Ovary (tissue), 9 donors: ENCODE measurements around the gene RAI14. TPM values are rescaled to one million over a fixed set of nuclear protein-coding genes. Genes with fewer than 3 reads are reported as not detected.

Experiments used
- DNase-seq, 5 donors: peaks; one replicate each; pipeline ENCODE4 v3.0.0-alpha.2; 2019 to 2020
- H3K27ac ChIP-seq, 2 donors: fragments of 200-600 bp; one replicate each; pipeline versions ENCODE4 v1.5.1 to v1.8.0; 2019 to 2022
- H3K27me3 ChIP-seq: fragments of 200-600 bp; one replicate; pipeline ENCODE4 v1.8.0; 2022
- H3K36me3 ChIP-seq: fragments of 200-600 bp; sonication (generic); one replicate; pipeline ENCODE4 v1.5.1; 2019
- H3K4me1 ChIP-seq: one replicate; pipeline ENCODE4 v1.8.1; 2013; ENCODE audit warnings: mild to moderate bottlenecking, moderate library complexity; ENCODE audit not compliant: insufficient read depth
- H3K4me3 ChIP-seq: fragments of 200-600 bp; sonication (generic); one replicate; pipeline ENCODE4 v1.5.1; 2017
- H3K9me3 ChIP-seq, 2 donors: fragments of 200-600 bp in 1 of 2; sonication (generic) in 1 of 2; one replicate each; pipeline versions ENCODE4 v1.5.1 to v1.8.1; 2013 to 2019; ENCODE audit warnings: mild to moderate bottlenecking in 1 of 2, moderate library complexity in 1 of 2
- CTCF ChIP-seq, 3 donors: fragments of 450-650 bp in 2 of 3; fragments of 200-600 bp in 1 of 3; IDR thresholded peaks; one replicate each; pipeline versions ENCODE4 v1.5.1 to v1.8.0; 2016 to 2022; ENCODE audit warnings: antibody characterized with exemption in 3 of 3, mild to moderate bottlenecking in 1 of 3
- EP300 ChIP-seq: sonication (generic); formaldehyde crosslinking; IDR thresholded peaks from one replicate; pipeline ENCODE4 v1.6.1; 2017; ENCODE audit warnings: antibody characterized with exemption
- POLR2A ChIP-seq: fragments of 450-650 bp; IDR thresholded peaks from one replicate; pipeline ENCODE4 v1.6.1; 2017; ENCODE audit warnings: antibody characterized with exemption, mild to moderate bottlenecking, moderate library complexity
- WGBS, 3 donors: extraction: QIAGEN DNeasy Blood & Tissue Kit in 1 of 3; methylation state at CpG; one replicate each; pipeline versions ENCODE4 v1.1.5 to v1.1.7; 2013 to 2017; 5-methylcytosine and 5-hydroxymethylcytosine counted together
- intact Hi-C, 4 donors: fragments of 100-400 bp; cut with DNase I; formaldehyde crosslinking; loops; one replicate each; pipeline versions ENCODE4 v1.11.0 to v1.15.1; 2022 to 2023
- polyA plus RNA-seq, 2 donors: library from polyadenylated mRNA; stranded (reverse); fragments of 200-250 nt in 1 of 2; fragments of 350-450 nt in 1 of 2; fragmentation: Illumina TruSeq in 1 of 2; extraction: RNeasy Lipid Tissue Mini Kit (QIAGEN cat#74804) in 1 of 2; gene quantifications; one replicate each; pipeline ENCODE4 v1.2.3, GENCODE V29; 2013 to 2014
- total RNA-seq, 7 donors: library from RNA; depleted of rRNA in 2 of 7; stranded (reverse); fragments of >200 nt in 2 of 7; fragmentation: NEBNext Ultra II Directional in 3 of 7; extraction: Animal tissue kit (Norgen Biotek cat#: 25700) in 3 of 7; gene quantifications; one replicate each; pipeline versions ENCODE4 v1.1.0 to v1.2.4, GENCODE V29; 2016 to 2023
- donor health status: DM: no; HTN: no; CAD: no; lungs with moderate emphysema.
- donor health status: DM: no; HTN: no; CAD: no.
- donor health status: Bipolar disorder and iron deficiency.
- donor health status: DM: yes; HTN: yes; CAD: no.
- donor health status: DM: no; HTN: no; CAD: no.
- donor health status: DM: yes; HTN: yes; CAD: no.

Gene RAI14
- total and polyA plus RNA-seq, 9 donors = 8.2 to 36.1 (median 25.9) TPM

- TF ChIP-seq EP300 = no peak
- 90 to 95% (median 94%) methylated on average over 3 of the region's 3 CpGs for WGBS, 3 donors
Observed at GRCh38 chr5:34835664-34836063, 179.5 kb downstream of the RAI14 start.

GRCh38 chr5:34838785-34839714 lies 182.9 kb downstream of the RAI14 start, which contains the start of gene TTC23L:
TSS of gene TTC23L (plus strand) at chr5:34839164. CDS start at chr5:34840672, 1,508 bp downstream.
- Histone ChIP-seq H3K4me1 (peaks cover 3% of the 10 kb centered on the region), H3K27ac (no peak within 1 kb of the TSS), H3K27me3 (no peaks in the 10 kb centered on the region), H3K36me3 (no peaks in the 10 kb centered on the region), H3K4me3 (peak within 1 kb of the TSS; percentile 75), H3K9me3 (no peaks in the 10 kb centered on the region)
- peak; percentile 88 to 92 (median 91) for DNase-seq
- 1 to 2% (median 1%) methylated on average over 70 to 73 of the region's 73 CpGs for WGBS, 3 donors
- TF ChIP-seq POLR2A (peak; percentile 26), CTCF (IDR thresholded peaks at IDR 0.05) (no peak), EP300 (no peak)
- intact Hi-C loops = loop anchor here in 2 of 4 donors (10.0 kb wide), 1 partner anchor 184 kb away; the partner anchor contains the start of gene RAI14 (in 2 of the 2)

More at GRCh38 chr5:34835664-34836063, 179.5 kb downstream of the RAI14 start:
- peaks cover 5% of the 10 kb centered on the region for H3K4me1 ChIP-seq
- H3K4me3 ChIP-seq = no peak overlapping the region
- intact Hi-C loops = loop anchor here in 2 of 4 donors (10.0 kb wide), 1 partner anchor 181 kb away; the partner anchor contains the start of gene RAI14 (in 2 of the 2)
- DNase-seq = no peak
- no peaks in the 10 kb centered on the region for H3K36me3 ChIP-seq
- no peak overlapping the region for H3K27ac ChIP-seq
- H3K9me3 ChIP-seq = no peaks in the 10 kb centered on the region
- H3K27me3 ChIP-seq = no peaks in the 10 kb centered on the region

- DNase-seq = no peak
- WGBS, 3 donors = 87 to 93% (median 89%) methylated on average over 2 of the region's 2 CpGs
- no peak for TF ChIP-seq POLR2A
- TF ChIP-seq EP300 = no peak
- no peak for TF ChIP-seq CTCF (IDR thresholded peaks at IDR 0.05)
- Histone ChIP-seq H3K4me3 (no peak overlapping the region), H3K36me3 (no peaks in the 10 kb centered on the region), H3K4me1 (peaks cover 3% of the 10 kb centered on the region), H3K9me3 (no peaks in the 10 kb centered on the region), H3K27ac (no peak overlapping the region), H3K27me3 (no peaks in the 10 kb centered on the region)
- intact Hi-C loops = no loop called here
Observed at GRCh38 chr5:34841816-34842215, 185.7 kb downstream of the RAI14 start.

GRCh38 chr5:34842554-34842953 lies 186.4 kb downstream of the RAI14 start:
- WGBS, 3 donors = 89 to 95% (median 89%) methylated on average over 7 of the region's 7 CpGs
- Histone ChIP-seq H3K9me3 (no peaks in the 10 kb centered on the region), H3K4me3 (no peak overlapping the region), H3K27ac (no peak overlapping the region), H3K4me1 (peaks cover 3% of the 10 kb centered on the region), H3K36me3 (no peaks in the 10 kb centered on the region), H3K27me3 (no peaks in the 10 kb centered on the region)
- intact Hi-C loops = no loop called here
- TF ChIP-seq CTCF (IDR thresholded peaks at IDR 0.05) = no peak
- TF ChIP-seq EP300 = no peak
- no peak for TF ChIP-seq POLR2A
- no peak for DNase-seq
